CD14-positive monocyte (primary cell): Measurements from ENCODE around the gene INSYN2B. TPM values are rescaled to one million over a fixed set of nuclear protein-coding genes. Genes with fewer than 3 reads are reported as not detected.

Experiments used
- DNase-seq, 3 donors: peaks; one replicate each; pipeline ENCODE4 v3.0.0-alpha.2; 2011 to 2022
- H2AFZ ChIP-seq: 2 replicates; pipeline ENCODE4 v1.6.0; 2012; ENCODE audit warnings: mild to moderate bottlenecking, low read depth, low read length, inconsistent platforms; ENCODE audit not compliant: insufficient read depth, poor library complexity, severe bottlenecking
- H3K27ac ChIP-seq, 2 donors: 1 replicate in 1 of 2; 2 replicates in 1 of 2; pipeline ENCODE4 v1.5.1; 2012 to 2013; ENCODE audit warnings: low read length in 2 of 2, control low read depth in 1 of 2, inconsistent platforms in 1 of 2, low read depth in 1 of 2, mild to moderate bottlenecking in 1 of 2
- H3K27me3 ChIP-seq, 2 donors: one replicate each; pipeline versions ENCODE4 v1.6.0 to v1.6.1; 2011 to 2013; ENCODE audit warnings: low read length in 2 of 2; ENCODE audit not compliant: control insufficient read depth in 2 of 2, insufficient read depth in 2 of 2
- H3K36me3 ChIP-seq, 2 donors: replicated peaks in 1 of 2; 1 replicate in 1 of 2; 2 replicates in 1 of 2; pipeline versions ENCODE4 v1.5.1 to v1.6.1; 2012 to 2013; ENCODE audit warnings: low read length in 2 of 2, control low read depth in 1 of 2, inconsistent platforms in 1 of 2, mild to moderate bottlenecking in 1 of 2; ENCODE audit not compliant: insufficient read depth in 2 of 2, control insufficient read depth in 1 of 2
- H3K4me1 ChIP-seq, 2 donors: 1 replicate in 1 of 2; 2 replicates in 1 of 2; pipeline versions ENCODE4 v1.5.1 to v1.6.1; 2012 to 2013; ENCODE audit warnings: low read length in 2 of 2, control low read depth in 1 of 2, inconsistent platforms in 1 of 2, mild to moderate bottlenecking in 1 of 2, moderate library complexity in 1 of 2; ENCODE audit not compliant: insufficient read depth in 2 of 2, control insufficient read depth in 1 of 2
- H3K4me2 ChIP-seq: replicated peaks from 2 replicates; pipeline ENCODE3; 2012; ENCODE audit warnings: low read length, moderate library complexity, mild to moderate bottlenecking; ENCODE audit not compliant: poor library complexity, severe bottlenecking; ENCODE audit errors: extremely low read depth
- H3K4me3 ChIP-seq, 3 experiments: fragments of 200-600 bp in 1 of 3; sonication (generic) in 1 of 3; replicated peaks in 1 of 3; 1 replicate in 2 of 3; 2 replicates in 1 of 3; pipeline ENCODE4 v1.5.1; 2011 to 2013; ENCODE audit warnings: low read length in 3 of 3, mild to moderate bottlenecking in 3 of 3, control low read depth in 2 of 3, low read depth in 2 of 3, inconsistent platforms in 1 of 3, moderate library complexity in 1 of 3
- H3K79me2 ChIP-seq: 2 replicates; pipeline ENCODE4 v1.6.0; 2012; ENCODE audit warnings: mild to moderate bottlenecking, control low read depth, inconsistent platforms, low read length, moderate library complexity; ENCODE audit not compliant: insufficient read depth
- H3K9ac ChIP-seq: 2 replicates; pipeline ENCODE4 v1.6.0; 2017; ENCODE audit warnings: low read length, mild to moderate bottlenecking; ENCODE audit not compliant: insufficient read depth, poor library complexity, severe bottlenecking
- H3K9me3 ChIP-seq, 2 donors: replicated peaks in 1 of 2; 1 replicate in 1 of 2; 2 replicates in 1 of 2; pipeline versions ENCODE4 v1.5.1 to v1.6.1; 2012 to 2013; ENCODE audit warnings: low read length in 2 of 2, control low read depth in 1 of 2; ENCODE audit not compliant: control insufficient read depth in 1 of 2, insufficient read depth in 1 of 2
- H4K20me1 ChIP-seq: 2 replicates; pipeline ENCODE4 v1.6.0; 2012; ENCODE audit warnings: mild to moderate bottlenecking, low read length, control low read depth, moderate library complexity; ENCODE audit not compliant: insufficient read depth
- H3K27ac Mint-ChIP-seq, 7 donors: one replicate each; pipeline ENCODE4 v1.8.0; 2020; ENCODE audit warnings: mild to moderate bottlenecking in 7 of 7, mixed read lengths in 7 of 7, moderate library complexity in 6 of 7, inconsistent platforms in 2 of 7
- H3K27me3 Mint-ChIP-seq, 3 donors: one replicate each; pipeline ENCODE4 v1.8.0; 2021 to 2022; ENCODE audit warnings: low read depth in 3 of 3, mild to moderate bottlenecking in 3 of 3, mixed read lengths in 3 of 3, moderate library complexity in 3 of 3, inconsistent platforms in 1 of 3
- H3K36me3 Mint-ChIP-seq, 2 donors: one replicate each; pipeline ENCODE4 v1.8.0; 2020; ENCODE audit warnings: mixed read lengths in 2 of 2, inconsistent platforms in 1 of 2, mild to moderate bottlenecking in 1 of 2
- H3K4me1 Mint-ChIP-seq: one replicate; pipeline ENCODE4 v1.8.0; 2020; ENCODE audit warnings: mild to moderate bottlenecking, mixed read lengths
- H3K4me3 Mint-ChIP-seq, 2 donors: one replicate each; pipeline ENCODE4 v1.8.0; 2020; ENCODE audit warnings: mild to moderate bottlenecking in 2 of 2, mixed read lengths in 2 of 2, moderate library complexity in 1 of 2
- H3K9me3 Mint-ChIP-seq, 7 donors: one replicate each; pipeline ENCODE4 v1.8.0; 2020 to 2022; ENCODE audit warnings: mixed read lengths in 7 of 7, mild to moderate bottlenecking in 6 of 7, moderate library complexity in 6 of 7, inconsistent platforms in 2 of 7
- CTCF ChIP-seq: fragments of 200-600 bp; IDR thresholded peaks from one replicate; pipeline ENCODE4 v1.8.0; 2022; ENCODE audit warnings: antibody characterized with exemption, mild to moderate bottlenecking
- WGBS: methylation state at CpG from one replicate; pipeline ENCODE4 v1.1.5; 2013; ENCODE audit warnings: missing lambda C conversion rate; ENCODE audit not compliant: insufficient coverage; 5-methylcytosine and 5-hydroxymethylcytosine counted together
- intact Hi-C, 2 donors: fragments of 100-400 bp; cut with micrococcal nuclease; formaldehyde crosslinking; loops; one replicate each; pipeline versions ENCODE4 v1.15.0 to v1.15.1; 2023
- polyA plus RNA-seq, 3 donors: library from polyadenylated mRNA; depleted of rRNA in 1 of 3; unstranded in 2 of 3; stranded (reverse) in 1 of 3; fragments of 300-500 nt in 2 of 3; fragments of >200 nt in 1 of 3; fragmentation: Illumina TruSeq in 2 of 3; gene quantifications; 1 replicate in 2 of 3; 2 replicates in 1 of 3; pipeline ENCODE4 v1.2.3, GENCODE V29; 2012 to 2021

INSYN2B gene
- polyA plus RNA-seq, 3 donors = 0.17 TPM; not detected in 2

DNA sequence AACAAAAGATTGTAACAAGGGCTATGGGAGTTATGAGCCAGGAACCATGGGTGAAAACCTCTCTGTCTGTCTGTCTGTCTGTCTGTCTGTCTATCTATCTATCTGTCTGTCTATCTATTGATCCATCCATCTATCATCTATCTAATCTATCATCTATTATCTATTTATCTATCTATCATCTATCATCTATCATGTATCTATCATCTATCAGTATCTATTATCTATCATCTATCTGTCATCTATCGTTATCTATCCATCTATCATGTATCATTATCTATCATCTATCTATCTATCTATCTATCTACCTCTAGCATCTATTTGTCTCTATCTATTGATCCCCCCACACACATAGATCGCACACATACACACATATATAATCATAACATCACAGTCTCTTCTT is 112.9 kb downstream of the INSYN2B start:
- peaks cover 42 to 92% of the 10 kb centered on the region in 2 donors for H3K36me3 ChIP-seq
- TF ChIP-seq CTCF = no peak
- Mint-ChIP-seq H3K36me3 (peaks cover 61 to 80% of the 10 kb centered on the region in 2 donors), H3K27ac (peak overlapping the region in 2 of 7 donors; percentile 64 to 78), H3K4me1 (peaks cover 39% of the 10 kb centered on the region), H3K27me3 (peaks cover 0 to 1% (median 0%) of the 10 kb centered on the region in 3 donors), H3K9me3 (no peaks in the 10 kb centered on the region), H3K4me3 (no peak overlapping the region)
- H3K27me3 ChIP-seq = no peaks in the 10 kb centered on the region
- H3K4me3 ChIP-seq = no peak overlapping the region
- H4K20me1 ChIP-seq = peaks cover 99% of the 10 kb centered on the region
- H3K9me3 ChIP-seq = no peaks in the 10 kb centered on the region
- DNase-seq = no peak
- no peak overlapping the region for H3K9ac ChIP-seq
- peaks cover 9 to 17% of the 10 kb centered on the region in 2 donors for H3K4me1 ChIP-seq
- intact Hi-C loops = no loop called here
- 100% methylated on average over 1 of the region's 2 CpGs for WGBS
- H2AFZ ChIP-seq = no peak overlapping the region
- H3K4me2 ChIP-seq = no peak overlapping the region
- peak overlapping the region in 1 of 2 donors; percentile 36 for H3K27ac ChIP-seq
- H3K79me2 ChIP-seq = peaks cover 92% of the 10 kb centered on the region

- Mint-ChIP-seq H3K4me3 (no peak overlapping the region), H3K27me3 (peaks cover 0 to 1% (median 0%) of the 10 kb centered on the region in 3 donors), H3K36me3 (peaks cover 58 to 77% of the 10 kb centered on the region in 2 donors), H3K4me1 (peaks cover 25% of the 10 kb centered on the region), H3K9me3 (no peaks in the 10 kb centered on the region), H3K27ac (peak overlapping the region in 1 of 7 donors; percentile 7)
- no peak for TF ChIP-seq CTCF
- H4K20me1 ChIP-seq = peaks cover 100% of the 10 kb centered on the region
- no CpG with 5 or more reads among the region's 1 CpG for WGBS
- no peaks in the 10 kb centered on the region for H3K9me3 ChIP-seq
- intact Hi-C loops = no loop called here
- no peak overlapping the region for H3K9ac ChIP-seq
- no peaks in the 10 kb centered on the region for H3K27me3 ChIP-seq
- peak overlapping the region in 1 of 2 donors; percentile 49 for H3K27ac ChIP-seq
- no peak for DNase-seq
- no peak overlapping the region for H3K4me3 ChIP-seq
- H2AFZ ChIP-seq = no peak overlapping the region
- H3K79me2 ChIP-seq = peaks cover 91% of the 10 kb centered on the region
- H3K36me3 ChIP-seq = peaks cover 37 to 88% of the 10 kb centered on the region in 2 donors
- no peak overlapping the region for H3K4me2 ChIP-seq
- peaks cover 0 to 2% of the 10 kb centered on the region in 2 donors for H3K4me1 ChIP-seq
Observed at GRCh38 chr5:169864483-169864882, 115.8 kb downstream of the INSYN2B start.
